HL-60 (cell line): ENCODE data around the gene CNTD1.
A peak's percentile ranks its signal among the peaks of the same experiment; 100 is the strongest.

Experiments used
- CTCF ChIP-seq: IDR thresholded peaks from one replicate; pipeline ENCODE4 v1.5.1; 2011; ENCODE audit warnings: low read length, control low read depth, inconsistent platforms; ENCODE audit not compliant: insufficient read depth
- GABPA ChIP-seq: IDR thresholded peaks from 2 replicates; pipeline ENCODE4 v1.6.1; 2012; ENCODE audit warnings: low read depth
- POLR2AphosphoS5 ChIP-seq: IDR thresholded peaks from 2 replicates; pipeline ENCODE4 v1.6.1; 2012; ENCODE audit warnings: low read depth
- REST ChIP-seq: IDR thresholded peaks from 2 replicates; pipeline ENCODE4 v1.6.1; 2012; ENCODE audit warnings: low read depth; ENCODE audit not compliant: insufficient replicate concordance

DNA sequence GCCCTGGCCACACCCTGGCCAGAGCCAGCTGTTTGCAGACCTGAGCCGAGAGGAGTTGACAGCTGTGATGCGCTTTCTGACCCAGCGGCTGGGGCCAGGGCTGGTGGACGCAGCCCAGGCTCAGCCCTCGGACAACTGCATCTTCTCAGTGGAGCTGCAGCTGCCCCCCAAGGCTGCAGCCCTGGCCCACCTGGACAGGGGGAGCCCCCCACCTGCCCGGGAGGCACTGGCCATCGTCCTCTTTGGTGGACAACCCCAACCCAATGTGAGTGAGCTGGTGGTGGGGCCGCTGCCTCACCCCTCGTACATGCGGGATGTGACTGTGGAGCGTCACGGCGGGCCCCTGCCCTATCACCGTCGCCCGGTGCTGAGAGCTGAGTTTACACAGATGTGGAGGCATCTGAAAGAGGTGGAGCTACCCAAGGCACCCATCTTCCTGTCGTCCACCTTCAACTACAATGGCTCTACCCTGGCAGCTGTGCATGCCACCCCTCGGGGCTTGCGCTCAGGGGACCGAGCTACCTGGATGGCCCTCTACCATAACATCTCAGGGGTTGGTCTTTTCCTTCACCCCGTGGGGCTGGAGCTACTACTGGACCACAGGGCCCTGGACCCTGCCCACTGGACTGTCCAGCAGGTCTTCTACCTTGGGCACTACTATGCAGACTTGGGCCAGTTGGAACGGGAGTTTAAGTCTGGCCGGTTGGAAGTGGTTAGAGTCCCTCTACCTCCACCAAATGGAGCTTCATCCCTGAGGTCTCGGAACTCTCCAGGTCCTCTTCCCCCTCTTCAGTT lies 46.3 kb downstream of the CNTD1 start:
- no peak for TF ChIP-seq CTCF
- peak; percentile 26; the same call in 1 of the 2 replicates for TF ChIP-seq POLR2AphosphoS5
- TF ChIP-seq GABPA: no peak
- TF ChIP-seq REST: no peak
